Esophagus (tissue), 2 donors: Measurements from ENCODE around the gene HBS1L. TPM values are rescaled to one million over a fixed set of nuclear protein-coding genes. Genes with fewer than 3 reads are reported as not detected.

Source experiments
- H3K27ac ChIP-seq, 2 donors: one replicate each; pipeline ENCODE4 v1.5.1; 2013; ENCODE audit warnings: low read depth in 2 of 2, mild to moderate bottlenecking in 2 of 2, inconsistent platforms in 1 of 2, low read length in 1 of 2, moderate library complexity in 1 of 2
- H3K27me3 ChIP-seq, 2 donors: one replicate each; pipeline ENCODE4 v1.6.1; 2013; ENCODE audit warnings: low read length in 2 of 2, control low read depth in 1 of 2, mild to moderate bottlenecking in 1 of 2; ENCODE audit not compliant: insufficient read depth in 2 of 2, control insufficient read depth in 1 of 2
- H3K36me3 ChIP-seq, 2 donors: one replicate each; pipeline ENCODE4 v1.6.1; 2013; ENCODE audit warnings: low read length in 1 of 2; ENCODE audit not compliant: control insufficient read depth in 2 of 2, insufficient read depth in 2 of 2
- H3K4me1 ChIP-seq, 2 donors: one replicate each; pipeline ENCODE4 v1.6.1; 2013; ENCODE audit warnings: low read length in 1 of 2; ENCODE audit not compliant: control insufficient read depth in 2 of 2, insufficient read depth in 2 of 2
- H3K4me3 ChIP-seq, 2 donors: one replicate each; pipeline ENCODE4 v1.5.1; 2013; ENCODE audit warnings: low read length in 2 of 2, mild to moderate bottlenecking in 2 of 2, low read depth in 1 of 2, moderate library complexity in 1 of 2
- H3K9me3 ChIP-seq, 2 donors: one replicate each; pipeline ENCODE4 v1.6.1; 2013; ENCODE audit warnings: mild to moderate bottlenecking in 2 of 2, low read depth in 1 of 2, low read length in 1 of 2, moderate library complexity in 1 of 2; ENCODE audit not compliant: control insufficient read depth in 2 of 2, insufficient read depth in 1 of 2
- WGBS, 2 donors: extraction: QIAGEN DNeasy Blood & Tissue Kit; methylation state at CpG; one replicate each; pipeline ENCODE4 v1.1.7; 2013; 5-methylcytosine and 5-hydroxymethylcytosine counted together
- polyA plus RNA-seq, 2 donors: library from polyadenylated mRNA; stranded (reverse); fragments of 200-250 nt; gene quantifications; one replicate each; pipeline ENCODE4 v1.2.3, GENCODE V29; 2013
- donor health status: healthy with polysubstance abuse.
- donor health status: Bipolar disorder and iron deficiency.

Gene HBS1L
- polyA plus RNA-seq, 2 donors, result 16.6 to 26.0 TPM

GRCh38 chr6:135084001-135084915, 29.6 kb upstream of the HBS1L start:
- H3K9me3 ChIP-seq, result no peaks in the 10 kb centered on the region
- no peak overlapping the region for H3K27ac ChIP-seq
- H3K4me1 ChIP-seq, result no peaks in the 10 kb centered on the region
- 50 to 64% methylated on average over 5 of the region's 5 CpGs for WGBS, 2 donors
- no peaks in the 10 kb centered on the region for H3K27me3 ChIP-seq
- H3K4me3 ChIP-seq, result no peak overlapping the region
- no peaks in the 10 kb centered on the region for H3K36me3 ChIP-seq

GRCh38 chr6:135081966-135082365, 27.3 kb upstream of the HBS1L start:
- no peaks in the 10 kb centered on the region for H3K4me1 ChIP-seq
- H3K36me3 ChIP-seq, result no peaks in the 10 kb centered on the region
- 77 to 88% methylated on average over 1 of the region's 1 CpG for WGBS, 2 donors
- H3K27me3 ChIP-seq, result no peaks in the 10 kb centered on the region
- no peak overlapping the region for H3K4me3 ChIP-seq
- H3K9me3 ChIP-seq, result no peaks in the 10 kb centered on the region
- no peak overlapping the region for H3K27ac ChIP-seq

- no peaks in the 10 kb centered on the region for H3K9me3 ChIP-seq
These were observed 20.4 kb upstream of the HBS1L start for GRCh38 chr6:135075018-135075417.

GRCh38 chr6:135073756-135074393, 19.3 kb upstream of the HBS1L start:
- Histone ChIP-seq H3K36me3 (no peaks in the 10 kb centered on the region), H3K4me3 (no peak overlapping the region), H3K27me3 (no peaks in the 10 kb centered on the region), H3K4me1 (no peaks in the 10 kb centered on the region), H3K9me3 (no peaks in the 10 kb centered on the region), H3K27ac (no peak overlapping the region)
- 61% methylated on average over 2 of the region's 2 CpGs for WGBS, 2 donors

More at GRCh38 chr6:135075018-135075417, 20.4 kb upstream of the HBS1L start:
- WGBS, 2 donors, result 65 to 76% methylated on average over 1 of the region's 1 CpG
- H3K4me3 ChIP-seq, result no peak overlapping the region
- no peaks in the 10 kb centered on the region for H3K27me3 ChIP-seq
- no peaks in the 10 kb centered on the region for H3K36me3 ChIP-seq
- no peak overlapping the region for H3K27ac ChIP-seq
- no peaks in the 10 kb centered on the region for H3K4me1 ChIP-seq

GRCh38 chr6:135073217-135073616, 18.6 kb upstream of the HBS1L start:
- WGBS, 2 donors, result 47 to 54% methylated on average over 1 of the region's 1 CpG
- H3K36me3 ChIP-seq, result no peaks in the 10 kb centered on the region

GRCh38 chr6:135072753-135073152, 18.1 kb upstream of the HBS1L start:
- Histone ChIP-seq H3K27me3 (no peaks in the 10 kb centered on the region), H3K4me1 (no peaks in the 10 kb centered on the region), H3K4me3 (no peak overlapping the region), H3K36me3 (no peaks in the 10 kb centered on the region), H3K9me3 (no peaks in the 10 kb centered on the region), H3K27ac (no peak overlapping the region)
- WGBS, 2 donors, result 59 to 67% methylated on average over 3 of the region's 3 CpGs

More at GRCh38 chr6:135073217-135073616, 18.6 kb upstream of the HBS1L start:
- no peaks in the 10 kb centered on the region for H3K4me1 ChIP-seq
- no peaks in the 10 kb centered on the region for H3K9me3 ChIP-seq
- no peak overlapping the region for H3K4me3 ChIP-seq
- H3K27me3 ChIP-seq, result no peaks in the 10 kb centered on the region
- H3K27ac ChIP-seq, result no peak overlapping the region

- Histone ChIP-seq H3K36me3 (no peaks in the 10 kb centered on the region), H3K27me3 (no peaks in the 10 kb centered on the region), H3K4me3 (no peak overlapping the region), H3K9me3 (no peaks in the 10 kb centered on the region), H3K4me1 (no peaks in the 10 kb centered on the region), H3K27ac (no peak overlapping the region)
These were observed 16.9 kb upstream of the HBS1L start for GRCh38 chr6:135071541-135071940.

GRCh38 chr6:135067911-135068310, 13.3 kb upstream of the HBS1L start:
- no peaks in the 10 kb centered on the region for H3K36me3 ChIP-seq
- 89 to 91% methylated on average over 2 of the region's 2 CpGs for WGBS, 2 donors
- no peaks in the 10 kb centered on the region for H3K9me3 ChIP-seq
- no peaks in the 10 kb centered on the region for H3K4me1 ChIP-seq
- no peaks in the 10 kb centered on the region for H3K27me3 ChIP-seq
- H3K27ac ChIP-seq, result no peak overlapping the region
- H3K4me3 ChIP-seq, result no peak overlapping the region

GRCh38 chr6:135066806-135067205, 12.2 kb upstream of the HBS1L start:
- Histone ChIP-seq H3K27me3 (no peaks in the 10 kb centered on the region), H3K36me3 (no peaks in the 10 kb centered on the region), H3K9me3 (no peaks in the 10 kb centered on the region), H3K4me3 (no peak overlapping the region), H3K4me1 (no peaks in the 10 kb centered on the region), H3K27ac (no peak overlapping the region)
- 70 to 71% methylated on average over 3 of the region's 3 CpGs for WGBS, 2 donors
